ENCODE data around the gene C4BPA. TPM values are rescaled to one million over a fixed set of nuclear protein-coding genes. Genes with fewer than 3 reads are reported as not detected.

C4BPA gene
- total RNA-seq = not detected in 2 replicates

DNA sequence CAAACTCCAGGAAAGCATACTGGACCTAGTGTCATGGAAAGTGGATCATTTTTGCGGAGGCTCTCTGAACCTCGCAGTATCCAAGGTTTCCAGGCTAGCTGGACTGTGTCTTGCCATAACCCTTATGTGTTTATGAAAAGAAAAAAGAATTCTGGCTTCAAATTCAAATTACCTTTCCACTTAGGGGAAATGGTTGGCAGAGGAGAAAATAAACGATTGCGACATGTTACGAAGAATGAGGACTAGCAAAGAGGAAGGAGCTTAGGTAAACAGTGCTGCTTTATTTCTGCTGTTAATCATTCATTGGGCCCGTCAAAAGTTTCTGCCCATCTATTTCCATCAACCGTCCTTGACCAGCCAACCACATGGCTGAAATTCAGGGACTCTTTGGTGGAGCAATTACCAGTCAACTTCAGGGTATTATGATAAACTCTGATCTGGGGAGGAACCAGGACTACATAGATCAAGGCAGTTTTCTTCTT lies at the start of gene C4BPA:
Gene C4BPA, plus strand, starts transcription at position 342 of the 482 bp plus-strand sequence. CDS start 8,793 bp downstream, outside the sequence.
- intact Hi-C loops (cut with micrococcal nuclease) = no loop called here

DNA sequence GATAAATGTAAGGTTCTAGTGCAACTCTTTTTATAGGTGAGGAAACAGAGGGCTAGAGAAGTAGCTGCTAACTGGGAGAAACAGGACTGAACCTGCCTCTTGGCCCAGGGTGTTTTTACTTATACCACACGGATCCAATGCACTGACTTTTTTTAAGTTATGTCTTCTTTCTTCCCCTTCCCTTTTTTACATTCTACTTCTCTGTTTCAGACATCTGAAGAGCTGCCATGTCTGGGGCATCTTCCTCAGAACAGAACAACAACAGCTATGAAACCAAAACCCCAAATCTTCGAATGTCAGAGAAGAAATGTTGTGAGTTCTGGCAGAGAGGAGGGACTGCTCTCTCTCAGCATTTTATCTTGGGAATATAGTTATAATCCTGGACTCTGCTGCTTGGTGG lies 49.5 kb upstream of the C4BPA start:
- intact Hi-C loops (cut with micrococcal nuclease) = loop anchor here (5.0 to 10.0 kb wide), 7 partner anchors 237 to 1842 kb away; partner anchors contain the start of genes CD46 and DSTYK

DNA sequence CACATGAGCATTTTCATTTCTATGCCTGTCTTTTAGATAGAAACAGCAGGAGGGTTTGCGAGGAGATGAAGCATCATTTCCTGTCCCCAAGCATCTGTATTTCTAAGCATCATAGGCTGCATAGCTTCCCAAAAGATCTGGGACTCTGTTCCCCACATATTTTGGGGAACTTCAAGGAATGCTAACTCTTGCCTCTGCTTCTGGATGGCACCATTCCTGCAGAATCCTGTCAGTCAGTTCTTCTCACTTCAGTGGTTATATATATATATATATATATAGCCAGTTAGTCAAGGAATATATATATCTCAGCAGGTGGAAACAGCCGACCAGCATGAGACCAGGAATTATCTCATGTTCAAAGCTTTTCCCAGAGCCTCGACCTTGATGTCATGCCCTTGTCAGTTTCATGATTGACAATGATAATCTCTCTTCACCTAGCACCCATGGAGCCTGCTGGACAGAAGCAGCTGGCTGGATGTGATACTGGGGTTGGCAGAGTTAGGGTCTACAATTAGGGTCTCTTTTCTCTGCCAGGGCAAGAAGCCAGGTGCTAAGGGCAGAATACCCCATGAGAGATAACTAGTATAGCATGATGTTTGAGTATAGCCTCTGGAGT lies 48.5 kb upstream of the C4BPA start:
- intact Hi-C loops (cut with micrococcal nuclease) = loop anchor here (10.0 kb wide), 1 partner anchor 809 kb away; no protein-coding TSS in a partner anchor

DNA sequence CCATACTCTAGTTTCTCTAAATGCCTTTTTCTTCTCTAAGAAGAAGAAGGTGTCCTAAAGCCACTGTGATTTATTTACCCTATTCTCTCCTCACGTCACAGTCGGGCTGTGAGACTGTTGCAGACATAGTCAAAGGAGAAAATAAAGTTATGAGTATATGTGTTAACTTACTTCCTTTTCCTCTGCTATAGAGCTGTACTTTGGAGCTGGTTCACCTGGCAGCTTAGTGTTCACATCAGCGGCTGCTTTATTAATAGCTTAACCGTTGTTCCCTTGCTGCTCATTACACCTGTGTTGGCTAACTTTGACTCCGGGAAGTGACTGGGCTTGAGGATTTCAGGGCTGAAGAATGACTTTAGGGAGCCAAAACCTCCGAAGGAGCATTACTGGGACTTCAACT lies 47.4 kb upstream of the C4BPA start:
- intact Hi-C loops (cut with micrococcal nuclease) = loop anchor here (10.0 kb wide), 1 partner anchor 808 kb away; no protein-coding TSS in a partner anchor

DNA sequence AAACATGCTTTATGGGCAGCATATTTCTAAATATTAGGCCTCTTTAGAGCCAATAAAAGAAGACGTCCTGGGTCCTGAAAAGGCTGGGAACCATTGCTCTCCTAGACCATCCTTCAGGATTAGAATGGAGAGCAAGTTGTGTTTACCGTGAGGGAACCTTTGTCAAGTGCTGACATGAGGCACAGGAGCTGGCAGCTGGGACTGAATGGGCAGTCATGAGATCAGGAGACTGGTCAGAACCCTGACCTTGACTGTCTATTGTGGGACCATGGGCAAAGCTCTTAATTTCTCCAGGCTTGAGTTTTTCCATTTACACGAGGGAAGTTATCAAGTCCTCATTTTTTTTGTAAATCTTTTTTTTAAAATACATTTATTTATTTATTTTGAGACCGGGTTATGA lies 45.8 kb upstream of the C4BPA start:
- intact Hi-C loops (cut with micrococcal nuclease) = loop anchor here (10.0 kb wide), 1 partner anchor 807 kb away; no protein-coding TSS in a partner anchor

DNA sequence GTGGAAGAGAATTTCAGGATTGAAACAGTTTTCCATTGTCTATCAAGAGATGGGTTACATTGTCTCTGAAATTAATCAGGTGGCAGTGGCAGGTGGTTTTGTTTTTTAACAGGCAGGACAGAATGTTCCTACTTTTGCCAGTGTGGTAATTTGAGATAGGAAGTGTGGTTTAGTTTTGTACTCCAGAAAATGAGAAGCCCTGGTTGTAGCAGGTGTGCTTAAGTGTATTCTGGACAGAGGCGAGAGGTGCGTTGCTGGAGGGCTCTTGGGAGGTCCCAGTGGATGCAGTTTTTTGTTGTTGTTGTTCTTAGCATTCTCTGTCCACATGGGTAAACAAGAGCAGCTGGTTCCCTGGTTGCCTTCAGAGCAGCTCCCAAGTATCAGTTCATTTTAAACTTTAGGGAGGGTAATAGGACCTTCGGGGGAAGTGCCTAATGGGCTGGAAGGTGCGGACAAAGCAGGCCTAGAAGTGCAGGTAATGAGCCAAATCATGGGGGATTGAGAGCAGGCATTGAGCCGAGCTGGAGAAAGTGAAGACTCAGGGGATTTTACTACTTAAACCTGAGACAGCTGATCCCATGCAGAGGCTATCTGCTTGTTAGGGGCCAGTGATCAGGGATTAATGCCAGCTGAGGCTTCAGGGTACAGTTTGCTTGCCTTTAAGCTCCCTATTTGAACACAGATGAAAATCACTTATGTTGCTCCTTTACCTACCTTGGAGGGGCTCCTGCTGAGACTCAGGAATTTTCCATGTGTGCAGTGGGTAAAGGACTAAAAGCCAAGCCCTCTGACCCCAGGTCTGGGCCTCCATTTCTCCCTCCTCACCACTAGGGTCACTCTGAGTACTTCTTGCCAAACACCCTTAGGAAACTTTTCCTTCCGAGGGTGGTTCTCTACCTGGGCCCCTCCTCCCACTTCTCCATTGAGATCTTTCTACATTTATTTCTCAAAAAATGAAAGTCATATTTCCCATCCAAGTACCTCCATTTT lies 44.9 kb upstream of the C4BPA start:
- intact Hi-C loops (cut with micrococcal nuclease) = loop anchor here (10.0 kb wide), 1 partner anchor 806 kb away; no protein-coding TSS in a partner anchor

DNA sequence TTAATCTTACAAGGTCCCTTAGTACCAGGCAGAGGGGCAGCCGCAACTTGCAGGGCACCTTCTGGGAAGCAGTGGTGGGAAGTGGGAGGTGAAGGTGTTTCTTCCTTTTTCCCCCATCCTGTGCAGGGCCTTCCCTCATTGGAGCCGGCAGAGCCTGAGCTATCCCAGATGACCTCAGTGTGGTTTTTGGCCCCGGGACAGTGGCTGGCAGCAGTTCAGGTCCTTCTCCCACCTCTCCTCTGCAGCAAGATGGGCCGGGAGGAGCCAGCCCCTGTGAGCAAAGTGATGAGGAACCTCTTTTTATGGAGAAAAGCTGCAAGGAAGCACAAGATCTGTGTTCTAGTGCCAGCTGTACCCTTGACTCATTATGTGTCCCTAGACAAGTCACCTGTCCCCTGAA lies 44.2 kb upstream of the C4BPA start:
- intact Hi-C loops (cut with micrococcal nuclease) = loop anchor here (10.0 kb wide), 1 partner anchor 805 kb away; no protein-coding TSS in a partner anchor

DNA sequence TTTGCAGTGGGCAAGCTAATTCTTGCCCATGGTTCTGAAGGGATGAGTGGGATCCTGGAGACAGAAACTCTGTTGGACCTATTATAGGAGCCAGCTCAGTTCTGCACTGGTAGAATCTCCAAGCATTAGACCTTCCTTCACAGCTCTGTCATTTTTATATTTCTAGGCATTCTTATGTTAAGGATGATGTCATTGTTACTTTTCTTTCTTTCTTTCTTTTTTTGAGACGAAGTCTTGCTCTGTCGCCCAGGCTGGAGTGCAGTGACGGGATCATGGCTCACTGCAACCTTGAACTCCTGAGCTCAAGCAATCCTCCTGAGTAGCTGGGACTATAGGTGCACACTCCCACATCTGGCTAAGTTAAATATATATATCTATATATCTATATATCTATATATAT lies 43.4 kb upstream of the C4BPA start:
- intact Hi-C loops (cut with micrococcal nuclease) = no loop called here

DNA sequence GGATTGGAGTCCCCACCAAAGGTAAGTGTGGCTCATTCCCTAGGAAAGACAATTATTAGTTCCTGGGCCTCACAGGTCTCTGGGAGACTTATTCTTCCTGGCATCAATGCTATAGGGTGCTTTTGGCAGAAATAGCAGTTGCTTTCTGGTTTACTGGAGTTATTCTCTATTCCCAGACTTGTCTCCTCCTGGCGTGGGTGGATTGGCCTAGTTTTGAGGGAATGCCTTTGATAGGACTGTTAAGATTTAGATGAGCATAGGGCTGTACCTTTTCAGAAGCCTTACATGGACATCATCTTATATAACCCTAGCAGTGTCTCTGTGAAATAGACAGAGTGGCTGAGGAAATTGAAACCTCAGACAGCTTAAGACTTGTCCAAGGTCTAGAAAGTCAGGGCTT lies 42.0 kb upstream of the C4BPA start:
- intact Hi-C loops (cut with micrococcal nuclease) = no loop called here

DNA sequence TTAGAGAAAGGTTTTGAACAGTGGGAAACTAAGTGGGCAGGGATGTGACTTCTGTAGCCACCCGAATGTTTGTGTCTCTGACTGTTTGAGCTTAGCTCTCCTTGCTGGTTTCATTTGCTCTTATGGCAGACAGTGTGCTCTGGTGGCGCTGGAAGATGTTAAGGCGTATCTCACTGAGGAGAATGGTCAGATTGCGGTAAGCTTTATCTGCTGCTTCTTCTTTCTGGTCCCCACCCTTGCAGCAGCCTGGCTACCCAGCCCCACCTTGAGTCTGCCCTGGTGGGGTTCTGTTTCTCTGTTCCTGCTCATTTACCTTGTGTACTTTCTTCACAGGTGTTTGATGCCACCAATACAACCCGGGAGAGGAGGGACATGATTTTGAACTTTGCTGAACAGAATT lies 41.0 kb upstream of the C4BPA start:
- intact Hi-C loops (cut with micrococcal nuclease) = no loop called here

DNA sequence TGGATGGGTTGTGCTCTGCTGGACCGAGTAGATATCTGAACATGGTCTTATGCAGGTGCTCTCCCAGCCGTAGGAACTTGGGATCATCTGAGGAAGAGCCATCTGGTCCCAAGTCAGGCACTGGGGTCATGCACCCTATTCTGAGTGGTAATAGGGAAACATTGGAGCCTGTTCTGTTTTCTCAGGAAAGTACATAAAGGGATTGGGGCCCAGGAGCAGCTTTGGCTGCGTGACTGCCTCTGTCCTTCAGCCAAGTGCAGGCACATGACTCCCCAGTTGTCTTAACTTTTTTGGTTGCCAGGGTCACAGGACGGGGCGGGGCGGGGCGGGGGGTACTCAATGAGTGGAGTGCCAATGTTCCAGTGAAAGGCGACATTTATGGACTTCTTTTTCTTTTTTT lies 39.5 kb upstream of the C4BPA start:
- intact Hi-C loops (cut with micrococcal nuclease) = no loop called here

DNA sequence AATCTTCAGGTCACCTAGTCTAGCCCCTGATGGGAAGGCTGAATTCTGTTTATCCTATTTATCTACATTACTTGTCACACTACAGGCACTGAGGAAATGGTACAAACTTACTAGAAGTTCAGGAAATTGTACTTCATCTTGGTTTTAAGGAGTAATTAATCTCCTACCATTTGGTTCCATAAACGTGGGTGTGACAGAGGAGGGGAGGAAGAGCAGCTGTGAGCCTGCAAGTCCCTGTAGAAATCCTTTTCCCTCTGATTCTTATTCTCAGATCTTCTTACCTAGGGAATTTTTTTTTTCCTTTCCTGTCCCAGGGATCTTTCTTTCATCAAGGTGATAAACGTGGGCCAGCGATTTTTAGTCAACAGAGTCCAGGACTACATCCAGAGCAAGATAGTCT lies 36.8 kb upstream of the C4BPA start:
- intact Hi-C loops (cut with micrococcal nuclease) = no loop called here

DNA sequence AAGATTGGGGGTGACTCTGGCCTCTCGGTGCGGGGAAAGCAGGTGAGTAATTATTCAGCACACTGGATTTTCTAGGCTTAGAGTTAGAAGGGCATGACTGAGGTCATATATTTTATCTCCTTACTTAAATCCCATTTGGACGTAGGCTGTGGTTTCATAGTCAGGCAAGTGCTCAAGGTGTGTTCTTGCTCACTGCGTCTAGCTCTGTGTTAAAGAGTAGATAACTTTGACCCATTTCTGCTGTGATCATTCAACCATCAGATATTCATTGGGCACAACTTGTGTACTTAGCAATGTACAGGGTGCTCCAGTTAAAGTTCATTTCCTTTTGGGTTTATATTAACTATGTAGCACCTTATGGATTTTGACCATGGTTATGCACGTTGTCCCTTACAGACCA lies 36.4 kb upstream of the C4BPA start:
- intact Hi-C loops (cut with micrococcal nuclease) = no loop called here

DNA sequence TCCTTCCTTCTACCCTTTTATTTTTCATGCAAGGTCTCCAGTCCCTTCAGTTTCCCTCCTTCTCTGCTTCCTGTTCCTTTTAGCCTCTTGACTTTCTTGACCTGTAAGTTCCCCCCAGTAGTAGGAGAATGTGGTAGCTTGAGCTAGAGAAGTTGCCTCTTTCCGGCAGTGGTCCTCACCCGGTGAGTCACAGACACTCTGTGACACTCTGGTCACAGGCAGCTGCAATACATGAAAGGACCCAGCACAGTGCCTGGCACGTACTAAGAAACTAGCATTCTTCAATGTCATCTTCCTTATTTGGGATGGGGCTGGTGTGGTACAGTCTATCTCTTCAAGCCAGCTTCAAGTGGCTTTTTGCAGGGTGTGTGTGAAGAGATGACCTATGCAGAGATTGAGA lies 35.0 kb upstream of the C4BPA start:
- intact Hi-C loops (cut with micrococcal nuclease) = no loop called here

DNA sequence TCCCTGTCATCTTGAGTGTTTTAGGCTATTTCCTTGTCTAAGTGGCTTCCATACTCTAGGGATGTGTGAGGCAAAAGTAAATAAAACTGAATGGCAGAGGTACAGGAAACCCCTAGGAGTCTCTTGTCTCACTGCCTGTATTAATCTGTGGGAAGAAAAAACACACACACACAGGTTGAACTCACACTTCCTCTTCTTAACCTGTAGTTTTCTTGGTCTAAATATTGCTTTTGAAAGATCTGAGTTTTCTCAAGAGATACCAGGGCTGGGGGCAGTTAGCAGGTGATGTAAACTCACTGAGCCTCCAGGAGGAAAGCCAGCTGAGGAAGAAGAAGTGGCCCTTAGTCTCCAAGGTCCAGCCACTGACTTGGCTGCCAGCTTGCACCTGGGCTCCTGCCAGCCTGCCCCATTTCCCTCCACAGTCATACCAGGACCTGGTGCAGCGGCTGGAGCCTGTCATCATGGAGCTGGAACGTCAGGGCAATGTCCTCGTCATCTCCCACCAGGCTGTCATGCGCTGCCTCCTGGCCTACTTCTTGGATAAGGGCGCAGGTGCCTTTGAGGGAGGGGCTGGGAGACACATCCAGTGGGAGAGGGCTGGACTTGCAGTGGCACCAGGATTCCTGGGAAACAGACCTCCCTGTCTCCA lies 34.1 kb upstream of the C4BPA start:
- intact Hi-C loops (cut with micrococcal nuclease) = no loop called here

DNA sequence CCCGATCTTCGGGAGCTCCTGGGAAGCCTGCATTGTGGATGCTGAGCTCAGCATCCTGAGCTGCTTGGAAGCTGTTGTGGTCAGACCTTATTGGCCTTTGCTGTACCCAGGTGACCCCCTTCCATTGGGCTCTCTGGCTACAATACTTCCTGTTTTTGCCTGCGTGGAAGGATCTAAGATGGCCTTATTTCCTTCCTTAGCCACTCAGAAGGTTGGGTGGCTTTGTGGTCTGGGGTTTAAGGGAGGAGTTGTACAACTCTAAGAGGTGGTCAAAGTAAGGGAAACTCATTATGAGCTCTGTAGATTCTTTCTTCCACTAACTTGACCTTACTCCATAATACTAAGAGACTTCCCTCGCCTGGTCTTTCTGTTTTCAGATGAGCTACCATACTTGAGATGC lies 33.2 kb upstream of the C4BPA start:
- intact Hi-C loops (cut with micrococcal nuclease) = no loop called here

DNA sequence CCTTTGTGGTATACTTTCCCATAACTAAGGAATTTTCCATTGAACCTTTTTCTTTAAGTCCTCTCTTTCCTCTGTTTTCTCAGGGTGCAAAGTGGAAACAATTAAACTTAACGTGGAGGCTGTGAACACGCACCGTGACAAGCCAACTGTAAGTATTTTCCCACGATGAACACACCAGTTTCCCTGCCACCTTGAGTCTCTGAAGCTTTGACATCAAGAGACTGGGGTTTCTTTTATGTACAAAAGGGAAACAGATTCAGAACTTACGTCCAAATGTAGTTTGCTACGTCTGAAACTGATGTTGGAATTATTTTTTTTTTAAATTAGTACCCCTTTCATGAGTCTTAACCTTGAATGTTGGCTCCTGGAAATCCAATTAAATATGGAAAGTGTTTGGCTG lies 32.6 kb upstream of the C4BPA start:
- intact Hi-C loops (cut with micrococcal nuclease) = no loop called here

DNA sequence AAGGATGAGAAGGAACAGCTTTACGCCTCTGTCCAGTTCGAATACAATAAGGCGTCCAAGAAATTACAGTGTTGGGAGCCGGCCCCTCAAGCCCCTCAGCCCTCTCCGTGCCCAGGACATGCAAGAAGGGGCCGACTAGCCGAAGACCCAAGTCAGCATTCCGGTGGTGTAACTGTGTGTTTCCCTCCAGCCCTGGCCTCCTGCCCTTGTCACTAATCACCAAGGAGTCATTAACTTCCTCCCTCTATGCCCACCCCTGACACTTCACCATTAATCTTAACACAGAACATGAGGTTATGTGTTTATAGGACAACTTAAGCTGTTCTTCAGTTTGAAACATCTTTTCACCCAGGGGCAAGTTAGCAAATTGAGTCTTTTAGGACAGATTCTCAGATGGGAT lies 31.8 kb upstream of the C4BPA start:
- intact Hi-C loops (cut with micrococcal nuclease) = no loop called here

DNA sequence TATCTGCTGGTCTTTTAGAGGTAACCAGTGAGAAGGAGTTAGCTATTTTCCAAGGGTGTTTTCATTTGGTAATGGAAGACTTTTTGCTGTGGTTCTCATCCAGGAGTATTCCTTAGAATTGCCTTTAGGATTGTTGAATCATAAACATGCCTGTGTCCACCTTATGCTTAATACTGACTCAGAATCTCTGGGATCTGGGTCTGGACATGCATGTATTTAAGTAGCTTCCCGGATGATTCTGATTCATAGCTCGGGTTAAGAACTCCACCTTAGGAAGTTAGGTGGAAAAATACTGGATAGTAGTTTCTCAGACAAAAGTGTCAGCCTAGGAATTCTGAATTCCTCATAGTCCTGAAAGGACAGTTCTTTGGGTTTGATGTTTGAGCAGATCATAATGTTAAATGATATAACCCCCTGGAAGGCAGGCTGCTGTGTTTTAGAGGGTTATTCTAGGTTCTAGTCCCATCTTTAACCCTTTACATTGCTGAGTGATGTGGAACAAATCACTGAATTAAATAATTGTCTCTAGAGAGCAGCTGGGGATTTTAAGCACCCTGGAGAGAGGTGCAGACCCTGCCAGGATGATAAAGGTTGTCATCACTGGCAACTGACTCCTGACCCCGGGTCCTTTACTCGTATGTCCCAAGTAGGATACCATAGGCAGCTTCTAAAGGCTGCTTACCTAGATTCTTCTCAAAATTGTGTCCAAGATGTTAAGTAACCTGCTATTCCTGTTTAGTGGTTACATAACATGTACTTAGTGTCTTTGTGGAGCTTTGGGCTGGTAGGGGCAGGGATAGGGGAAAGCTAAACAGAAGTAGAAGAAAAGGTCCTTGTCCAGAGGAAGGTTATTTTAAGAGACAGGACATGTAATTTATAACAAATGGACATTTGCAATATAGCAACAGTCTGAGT lies 29.9 kb upstream of the C4BPA start:
- intact Hi-C loops (cut with micrococcal nuclease) = no loop called here

DNA sequence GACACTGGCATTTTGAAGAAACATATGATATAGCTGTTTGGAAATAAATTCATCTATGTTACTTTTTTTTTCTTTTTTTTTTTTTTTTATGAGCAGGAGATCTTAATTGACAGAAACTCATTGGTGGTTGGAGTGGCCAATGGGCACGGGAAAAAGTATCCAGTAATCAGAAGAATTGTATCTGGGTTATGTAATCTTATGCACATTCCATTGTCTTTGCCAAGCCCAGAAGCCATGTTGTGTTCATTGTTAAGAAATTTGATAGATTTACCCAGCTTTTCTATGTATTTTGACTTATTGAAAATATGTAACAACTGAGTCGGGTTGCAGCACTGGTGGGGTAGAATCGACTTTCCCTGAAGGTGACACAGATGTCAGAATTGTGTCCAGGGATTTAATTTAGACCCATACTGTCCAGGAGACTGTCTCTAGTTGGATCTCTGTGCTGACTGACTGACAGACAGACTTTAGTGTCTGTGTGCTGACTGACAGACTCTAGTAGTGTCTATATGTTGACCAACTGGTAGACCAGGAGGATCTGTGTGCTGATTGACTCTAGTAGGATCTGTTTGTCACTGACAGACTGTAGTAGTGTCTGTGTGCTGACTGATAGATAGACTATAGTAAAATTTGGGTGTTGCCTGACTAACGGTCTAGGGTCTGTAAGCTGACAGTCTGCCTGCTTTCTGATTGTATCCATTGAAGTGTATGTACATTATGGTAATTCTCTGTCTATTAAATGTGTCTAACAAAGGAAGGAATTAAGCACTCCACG lies 27.7 kb upstream of the C4BPA start:
- intact Hi-C loops (cut with micrococcal nuclease) = loop anchor here (2.0 to 5.0 kb wide), 4 partner anchors 164 to 442 kb away; partner anchors contain the start of genes DYRK3 and IL20
